ENCODE results near the gene ATP6V1E1. TPM values are rescaled to one million over a fixed set of nuclear protein-coding genes. Genes with fewer than 3 reads are reported as not detected.

ATP6V1E1 gene
- total and polyA plus RNA-seq, 2 donors (not counting 1 experiment from before 2014, with no cell fraction given): 51.3 to 82.6 TPM

- Histone ChIP-seq H3K4me3 (ENCODE audit: control extremely low read depth in 1 of 5, extremely low read depth in 1 of 5, insufficient read depth in 1 of 5, low read depth in 2 of 5, low read length in 4 of 5) (no peak overlapping the region), H2AFZ (ENCODE audit: insufficient read depth, low read depth, low read length, poor library complexity, severe bottlenecking) (no peak overlapping the region), H3K36me3 (replicated peaks in 1 of 2; ENCODE audit: control extremely low read depth in 1 of 2, control insufficient read depth in 1 of 2, extremely low read depth in 1 of 2, insufficient read depth in 2 of 2, low read length in 1 of 2) (no peaks in the 10 kb centered on the region), H3K27me3 (replicated peaks in 1 of 4; ENCODE audit: control extremely low read depth in 1 of 4, control insufficient read depth in 3 of 4, insufficient read depth in 4 of 4, low read length in 3 of 4) (no peaks in the 10 kb centered on the region), H3K4me1 (ENCODE audit: control insufficient read depth in 2 of 2, insufficient read depth in 2 of 2, low read length in 2 of 2) (no peaks in the 10 kb centered on the region), H3K79me2 (ENCODE audit: control insufficient read depth, insufficient read depth, low read length) (no peaks in the 10 kb centered on the region), H3K9me3 (ENCODE audit: control extremely low read depth in 1 of 3, control insufficient read depth in 2 of 3, insufficient read depth in 1 of 3, low read length in 2 of 3) (no peaks in the 10 kb centered on the region), H3K4me2 (replicated peaks; ENCODE audit: low read depth, low read length, poor library complexity, severe bottlenecking) (no peak overlapping the region), H4K20me1 (ENCODE audit: control insufficient read depth, insufficient read depth, low read length, poor library complexity, severe bottlenecking) (no peaks in the 10 kb centered on the region), H3K9ac (ENCODE audit: low read length) (no peak overlapping the region), H3K27ac (ENCODE audit: low read length in 2 of 2) (no peak overlapping the region)
- Mint-ChIP-seq H3K27me3 (no peaks in the 10 kb centered on the region), H3K9me3 (ENCODE audit: insufficient read depth) (no peaks in the 10 kb centered on the region), H3K27ac (no peak overlapping the region), H3K4me1 (no peaks in the 10 kb centered on the region), H3K4me3 (no peak overlapping the region)
- intact Hi-C loops (cut with micrococcal nuclease): no loop called here
- WGBS (ENCODE audit: insufficient coverage): 95% methylated on average over 22 of the region's 23 CpGs
- ChIA-PET POLR2A (no interaction called here), CTCF (interaction anchor here (0.8 kb wide), 1 partner anchor 377 kb away, joined by 3 read pairs; no protein-coding TSS in a partner anchor)
- DNase-seq (no peak), ATAC-seq (ENCODE audit: low read depth) (no peak)
- TF ChIP-seq EZH2 (IDR thresholded peaks at IDR 0.05; ENCODE audit: borderline replicate concordance, insufficient read depth, low read depth, low read length, poor library complexity, severe bottlenecking) (no peak), CTCF (IDR thresholded peaks at IDR 0.05) (no peak)
Observed at GRCh38 chr22:17548010-17548755, 80.4 kb downstream of the ATP6V1E1 start.

GRCh38 chr22:17542452-17542851 is 86.1 kb downstream of the ATP6V1E1 start:
- H3K27ac ChIP-seq (ENCODE audit: low read length in 2 of 2): no peak overlapping the region
- POLR2A ChIA-PET: no interaction called here
- H3K27me3 ChIP-seq (replicated peaks in 1 of 4; ENCODE audit: control extremely low read depth in 1 of 4, control insufficient read depth in 3 of 4, insufficient read depth in 4 of 4, low read length in 3 of 4): no peaks in the 10 kb centered on the region
- no peak overlapping the region for H3K9ac ChIP-seq (ENCODE audit: low read length)
- Mint-ChIP-seq H3K27ac (no peak overlapping the region), H3K4me3 (no peak overlapping the region), H3K27me3 (no peaks in the 10 kb centered on the region), H3K4me1 (no peaks in the 10 kb centered on the region), H3K9me3 (ENCODE audit: insufficient read depth) (no peaks in the 10 kb centered on the region)
- WGBS (ENCODE audit: insufficient coverage): 94% methylated on average over 12 of the region's 14 CpGs
- intact Hi-C loops (cut with micrococcal nuclease): no loop called here
- H4K20me1 ChIP-seq (ENCODE audit: control insufficient read depth, insufficient read depth, low read length, poor library complexity, severe bottlenecking): no peaks in the 10 kb centered on the region
- ATAC-seq (ENCODE audit: low read depth): no peak
- H2AFZ ChIP-seq (ENCODE audit: insufficient read depth, low read depth, low read length, poor library complexity, severe bottlenecking): no peak overlapping the region
- no peaks in the 10 kb centered on the region for H3K36me3 ChIP-seq (replicated peaks in 1 of 2; ENCODE audit: control extremely low read depth in 1 of 2, control insufficient read depth in 1 of 2, extremely low read depth in 1 of 2, insufficient read depth in 2 of 2, low read length in 1 of 2)
- H3K79me2 ChIP-seq (ENCODE audit: control insufficient read depth, insufficient read depth, low read length): no peaks in the 10 kb centered on the region
- DNase-seq: no peak
- TF ChIP-seq CTCF (IDR thresholded peaks at IDR 0.05): no peak
- TF ChIP-seq EZH2 (IDR thresholded peaks at IDR 0.05; ENCODE audit: borderline replicate concordance, insufficient read depth, low read depth, low read length, poor library complexity, severe bottlenecking): no peak
- CTCF ChIA-PET: no interaction called here
- no peak overlapping the region for H3K4me2 ChIP-seq (replicated peaks; ENCODE audit: low read depth, low read length, poor library complexity, severe bottlenecking)
- H3K4me3 ChIP-seq (ENCODE audit: control extremely low read depth in 1 of 5, extremely low read depth in 1 of 5, insufficient read depth in 1 of 5, low read depth in 2 of 5, low read length in 4 of 5): no peak overlapping the region
- H3K4me1 ChIP-seq (ENCODE audit: control insufficient read depth in 2 of 2, insufficient read depth in 2 of 2, low read length in 2 of 2): no peaks in the 10 kb centered on the region
- no peaks in the 10 kb centered on the region for H3K9me3 ChIP-seq (ENCODE audit: control extremely low read depth in 1 of 3, control insufficient read depth in 2 of 3, insufficient read depth in 1 of 3, low read length in 2 of 3)
